ENCODE results near the gene VAV3.

Gene VAV3

DNA sequence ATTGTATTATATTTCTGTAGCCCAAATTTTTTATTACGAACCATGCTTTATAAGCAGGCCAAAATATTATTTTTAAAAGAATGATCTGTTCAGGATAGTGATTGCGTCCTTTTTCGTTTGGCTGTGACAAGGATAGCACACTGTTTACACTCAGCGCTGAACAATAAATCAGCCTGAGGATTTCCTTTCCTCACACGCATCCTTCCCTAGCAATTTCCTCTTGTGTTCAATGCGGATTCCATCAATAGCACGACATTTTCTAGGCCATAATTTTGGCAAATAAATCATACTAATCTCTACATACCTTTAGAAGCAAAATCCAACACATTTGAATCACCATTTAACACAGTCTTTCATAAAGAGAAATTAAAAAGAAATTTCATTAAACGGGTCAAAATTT, 1.6 kb upstream of the VAV3 start:
- no peak for DNase-seq

DNA sequence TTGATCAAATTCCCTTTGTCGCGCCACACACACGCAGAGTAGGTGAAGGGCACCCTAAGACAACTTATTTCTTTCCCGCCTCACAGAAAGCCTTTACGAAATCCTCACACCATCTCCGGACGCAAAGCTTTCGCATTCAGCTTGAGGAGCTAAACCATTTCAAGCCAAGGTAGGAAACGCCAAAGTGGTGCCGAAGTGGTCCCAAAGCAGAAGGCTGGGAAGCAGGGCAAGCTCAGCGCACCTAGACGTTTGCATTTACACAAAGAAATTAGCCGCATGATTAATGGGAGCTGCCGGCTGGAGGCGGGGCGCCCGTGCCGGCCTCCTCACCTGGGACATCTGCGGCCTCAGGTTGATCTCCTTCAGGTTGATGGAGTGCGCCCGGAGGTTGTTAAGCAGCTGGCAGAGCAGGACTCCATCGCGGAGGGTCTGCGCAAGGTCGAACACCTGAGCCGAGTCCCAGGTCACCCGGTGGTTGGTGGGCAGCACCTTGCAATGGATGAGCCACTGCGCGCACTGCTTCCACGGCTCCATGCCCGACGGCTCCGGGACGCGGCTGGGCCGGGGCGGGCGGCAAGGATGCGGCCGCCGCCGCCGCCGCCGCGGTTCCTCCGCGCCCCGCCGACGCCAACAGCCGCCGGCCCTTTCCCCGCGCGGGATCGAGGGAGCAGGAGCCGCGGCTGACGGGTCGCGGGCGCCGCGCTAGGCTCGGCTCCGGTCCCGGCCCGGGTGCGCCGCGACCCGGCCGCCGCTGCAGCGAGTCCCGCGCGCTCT, 457 bp downstream of the VAV3 start:
- DNase-seq: no peak

GRCh38 chr1:107963601-107964335, 1.2 kb downstream of the VAV3 start:
- DNase-seq: no peak

DNA sequence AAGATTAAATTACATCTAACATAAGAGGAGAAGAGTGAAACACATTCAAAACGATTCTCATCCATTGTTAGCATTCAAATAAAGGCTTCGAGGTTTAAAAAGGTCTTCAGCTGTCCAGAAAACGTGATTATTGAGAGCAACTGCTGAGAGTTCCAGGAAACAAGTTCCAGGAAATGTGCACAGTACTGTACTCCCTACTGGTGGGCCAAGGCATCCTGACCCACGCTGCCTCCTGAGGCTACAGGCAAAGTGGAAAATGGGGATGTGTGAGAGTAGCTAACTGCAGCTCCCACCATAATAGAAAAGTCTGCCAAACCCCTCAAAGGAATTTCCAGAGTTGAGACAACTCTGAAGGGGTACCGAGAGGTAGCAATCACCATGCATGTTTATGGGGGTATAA, 2.0 kb downstream of the VAV3 start:
- no peak for DNase-seq

DNA sequence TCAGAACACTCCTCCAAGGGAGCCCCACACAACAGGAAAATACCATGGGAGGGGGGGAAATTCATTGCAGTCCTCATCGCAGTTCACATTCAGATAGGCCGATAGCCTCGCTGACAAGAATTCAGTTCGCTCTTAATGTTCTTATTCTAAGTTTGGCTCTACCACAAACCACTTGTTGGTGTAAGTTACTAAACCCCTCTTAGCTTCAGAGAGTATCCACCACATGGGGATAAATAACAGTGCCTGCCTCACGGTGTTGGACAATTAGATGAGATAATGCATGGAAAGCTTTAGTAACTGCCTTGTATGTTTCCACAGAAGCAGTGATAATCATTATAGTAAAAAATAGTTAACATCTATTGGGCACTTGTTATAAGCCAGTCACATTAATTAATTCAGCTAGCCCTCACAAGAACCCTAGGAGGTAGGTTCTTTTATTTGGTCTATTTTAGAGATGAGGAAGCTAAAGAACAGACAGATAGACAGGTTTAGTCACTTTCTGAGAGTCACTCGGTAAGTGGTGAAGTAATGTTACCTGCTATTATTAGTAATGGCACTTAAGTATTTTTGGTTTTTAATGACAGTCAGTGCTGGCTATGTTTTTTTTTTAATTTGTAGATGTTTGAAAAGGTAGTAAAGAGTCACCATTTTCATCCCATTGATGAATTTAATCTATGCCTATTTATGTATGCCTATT, 10.1 kb downstream of the VAV3 start:
- no peak for DNase-seq

DNA sequence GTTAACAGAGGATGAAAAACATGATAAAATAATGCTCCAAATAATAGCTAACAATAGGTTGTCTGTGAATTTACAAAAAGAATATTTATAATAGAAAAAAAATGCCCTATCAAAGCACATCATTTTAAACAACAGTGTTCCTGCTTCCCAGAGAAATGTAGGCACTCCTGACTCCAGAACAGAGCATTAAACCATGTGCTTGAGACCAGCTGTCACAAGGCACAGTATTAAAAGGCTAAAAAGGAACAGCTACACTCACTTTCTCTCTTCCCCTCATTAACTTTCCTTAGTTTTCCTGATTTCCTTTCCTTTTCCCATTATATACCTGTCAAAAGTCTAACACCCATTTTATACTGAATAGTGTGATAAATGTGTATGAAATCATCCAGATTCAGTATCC, 10.9 kb downstream of the VAV3 start:
- DNase-seq: no peak

- DNase-seq: no peak
Measured at GRCh38 chr1:107953556-107953955, 11.4 kb downstream of the VAV3 start.

DNA sequence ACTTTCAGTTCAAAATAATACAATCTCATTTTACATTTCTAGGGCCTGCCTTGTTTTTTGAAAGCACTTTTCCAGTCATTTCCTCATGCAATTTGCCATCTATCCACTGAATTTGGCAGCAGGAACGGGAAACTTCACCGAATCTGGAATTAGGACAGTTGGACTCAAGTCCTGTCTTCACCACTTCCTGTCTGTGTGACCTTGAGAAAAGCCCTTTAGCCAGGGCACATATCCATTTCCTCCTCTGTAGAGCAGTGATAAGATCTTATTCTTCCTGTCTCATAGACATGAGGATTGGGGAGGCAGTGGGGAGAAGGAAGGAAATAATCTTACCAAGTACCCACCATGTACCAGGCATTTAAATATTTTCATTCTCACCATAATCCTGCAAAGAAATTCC, 12.0 kb downstream of the VAV3 start:
- DNase-seq: no peak

GRCh38 chr1:107950464-107950863, 14.5 kb downstream of the VAV3 start:
- DNase-seq: no peak

GRCh38 chr1:107949467-107950253, 15.3 kb downstream of the VAV3 start:
- DNase-seq: no peak

DNA sequence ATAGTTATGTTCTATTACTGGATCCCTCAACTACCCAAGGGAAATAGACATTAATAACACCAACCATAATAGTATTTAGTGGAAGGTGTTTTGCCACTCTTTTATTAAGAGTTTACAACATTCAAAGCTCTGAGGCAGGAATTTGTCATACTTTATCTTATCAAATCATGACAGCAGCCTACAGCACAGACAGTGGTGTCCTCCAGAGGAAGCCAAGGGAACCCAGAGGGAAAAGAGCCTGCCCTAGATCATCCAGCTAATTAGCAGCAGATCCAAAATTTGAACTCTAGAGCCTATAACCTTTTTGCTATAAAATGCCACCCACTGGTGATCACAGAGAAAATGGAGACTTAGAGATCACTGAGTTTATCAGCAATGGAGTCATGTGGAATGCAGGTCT, 18.2 kb downstream of the VAV3 start:
- DNase-seq: no peak

GRCh38 chr1:107943694-107944093, 21.3 kb downstream of the VAV3 start:
- DNase-seq: no peak

DNA sequence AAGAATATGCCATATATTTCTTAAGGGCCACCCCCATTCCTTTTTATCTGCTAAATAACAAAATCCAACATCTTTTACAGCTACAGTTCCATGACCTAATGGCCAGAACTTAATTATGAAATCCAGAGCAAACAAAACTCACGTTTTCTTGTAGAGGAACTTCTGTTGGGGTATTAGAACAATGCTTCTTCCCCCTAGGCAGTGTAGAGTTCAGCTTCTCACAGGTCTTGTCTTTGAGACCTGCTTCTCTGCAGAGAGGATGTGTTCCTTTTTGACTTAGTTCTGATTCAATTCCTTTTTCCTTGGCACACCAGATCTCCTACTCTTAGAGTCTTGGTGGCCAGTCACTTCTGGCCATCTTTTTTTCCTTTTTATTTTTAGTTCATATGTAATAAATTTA, 22.2 kb downstream of the VAV3 start:
- no peak for DNase-seq

DNA sequence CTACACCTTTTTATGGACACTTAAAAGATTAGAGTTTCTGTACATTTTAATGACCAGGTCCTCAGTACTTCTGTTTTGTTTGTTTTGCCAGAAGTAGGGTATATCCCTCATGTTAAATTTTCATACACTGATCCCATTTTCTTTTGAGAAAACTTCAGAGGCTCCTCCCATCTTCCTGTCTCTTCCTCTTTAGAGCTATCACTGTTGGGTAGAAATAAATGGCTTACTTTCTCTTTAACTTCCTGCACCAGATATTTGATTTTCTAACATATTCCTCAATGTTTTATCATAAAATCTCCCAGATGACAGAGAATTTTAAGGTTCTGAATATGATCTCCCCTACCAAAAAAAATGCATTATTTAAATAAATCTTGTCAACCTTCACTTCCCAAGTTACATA, 23.4 kb downstream of the VAV3 start:
- no peak for DNase-seq

GRCh38 chr1:107941123-107941522, 23.9 kb downstream of the VAV3 start:
- DNase-seq: no peak

DNA sequence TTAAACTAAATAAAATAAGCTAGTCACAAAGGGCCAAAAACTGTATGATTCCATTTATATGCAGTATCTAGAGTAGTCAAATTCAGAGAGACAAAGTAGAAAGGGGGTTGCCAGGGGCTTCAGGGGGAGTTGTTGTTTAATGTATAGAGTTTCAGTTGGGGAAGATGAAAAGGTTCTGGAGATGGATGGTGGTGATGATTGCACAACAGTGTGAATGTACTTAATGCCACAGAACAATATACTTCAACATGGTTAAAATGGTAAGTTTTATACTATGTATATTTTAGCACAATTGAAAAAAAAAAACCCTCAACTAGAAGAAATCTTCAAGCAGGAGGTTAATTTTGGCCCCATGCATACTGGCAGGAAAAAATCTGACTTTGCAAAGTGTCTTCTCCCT, 24.3 kb downstream of the VAV3 start:
- no peak for DNase-seq

- no peak for DNase-seq
Measured at GRCh38 chr1:107940017-107940577, 24.9 kb downstream of the VAV3 start.

- no peak for DNase-seq
Measured at GRCh38 chr1:107939256-107939655, 25.7 kb downstream of the VAV3 start.

DNA sequence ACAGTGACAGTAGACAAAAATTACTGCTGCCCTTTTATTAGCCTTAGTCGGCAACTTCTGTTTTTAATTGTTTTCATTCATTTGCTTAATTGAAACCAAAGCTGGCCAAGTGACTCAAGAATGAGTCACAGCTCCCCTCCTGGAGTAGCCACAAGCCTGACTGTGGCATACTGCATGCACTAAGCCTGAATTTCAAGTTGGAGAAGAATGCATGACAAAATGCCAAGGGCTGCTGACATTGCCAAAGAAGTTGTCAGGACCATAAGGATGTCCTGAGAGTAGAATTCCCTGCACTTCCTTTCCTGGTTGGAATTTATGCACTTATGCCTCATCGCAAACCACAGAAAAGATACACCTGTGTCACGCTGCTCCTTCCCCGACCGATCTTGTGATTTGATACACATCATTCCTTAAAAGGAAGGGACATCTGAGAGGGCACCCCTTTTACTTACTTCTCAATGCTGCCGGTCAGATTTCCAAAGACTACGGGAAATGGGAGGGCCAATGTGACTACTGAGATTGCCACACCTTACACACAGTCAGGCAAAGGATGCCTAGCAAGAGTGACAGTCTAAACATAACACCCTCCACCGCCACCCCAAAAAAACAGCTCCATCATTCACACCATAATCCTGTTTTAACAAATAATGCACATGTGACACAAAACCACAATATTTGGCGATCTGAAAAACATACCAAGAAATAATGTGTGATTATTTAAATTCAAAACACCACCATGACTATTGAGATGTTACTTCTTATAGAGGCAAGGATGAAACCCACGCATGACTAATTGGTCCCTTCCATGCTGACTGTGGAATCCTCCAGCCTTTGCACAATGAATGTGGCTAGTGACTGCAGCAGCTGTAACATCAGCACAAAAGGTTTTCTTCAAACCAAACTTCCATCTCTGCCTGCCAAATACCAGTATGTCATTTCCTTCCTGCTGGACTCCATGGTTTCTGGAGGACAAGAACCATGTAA, 28.2 kb downstream of the VAV3 start:
- DNase-seq: no peak

GRCh38 chr1:107935396-107936064, 29.4 kb downstream of the VAV3 start:
- no peak for DNase-seq

GRCh38 chr1:107934578-107934977, 30.4 kb downstream of the VAV3 start:
- DNase-seq: no peak

Data from NCI-H748 treated with DMSO at 0.1 percent for 48 hours (cell line).